Natural killer cell (primary cell): ENCODE results near the gene GRK7. TPM values are rescaled to one million over a fixed set of nuclear protein-coding genes. Genes with fewer than 3 reads are reported as not detected.

Experiments used
- ATAC-seq, 3 donors: fragments of 150-1000 bp in 2 of 3; fragments of 200-7000 bp in 1 of 3; cut with Tn5 transposase; 1 replicate in 1 of 3; 2 replicates in 2 of 3; pipeline ENCODE4 v1.10.0; 2021; ENCODE audit warnings: mild to moderate bottlenecking in 2 of 3, moderate library complexity in 2 of 3
- DNase-seq, 2 donors: peaks; one replicate each; pipeline versions ENCODE4 v3.0.0 to v3.0.0-alpha.2; 2013 to 2021; ENCODE audit warnings: mixed read lengths in 1 of 2
- H3K27ac ChIP-seq: one replicate; pipeline ENCODE4 v1.5.1; 2013; ENCODE audit warnings: mild to moderate bottlenecking, low read length
- H3K27me3 ChIP-seq: one replicate; pipeline ENCODE4 v1.6.1; 2013; ENCODE audit warnings: low read length; ENCODE audit not compliant: control insufficient read depth, insufficient read depth
- H3K36me3 ChIP-seq: one replicate; pipeline ENCODE4 v1.6.1; 2013; ENCODE audit warnings: low read length; ENCODE audit not compliant: control insufficient read depth, insufficient read depth
- H3K4me1 ChIP-seq: one replicate; pipeline ENCODE4 v1.6.1; 2013; ENCODE audit warnings: low read length; ENCODE audit not compliant: control insufficient read depth, insufficient read depth
- H3K4me3 ChIP-seq: one replicate; pipeline ENCODE4 v1.5.1; 2013; ENCODE audit warnings: low read length
- H3K9me3 ChIP-seq: one replicate; pipeline ENCODE4 v1.6.1; 2013; ENCODE audit warnings: low read length; ENCODE audit not compliant: control insufficient read depth, insufficient read depth
- H3K27ac Mint-ChIP-seq, 2 donors: one replicate each; pipeline ENCODE4 v1.8.0; 2022; ENCODE audit warnings: mild to moderate bottlenecking in 2 of 2, mixed read lengths in 2 of 2, moderate library complexity in 1 of 2
- H3K27me3 Mint-ChIP-seq, 2 donors: one replicate each; pipeline ENCODE4 v1.8.0; 2022; ENCODE audit warnings: low read depth in 2 of 2, mixed read lengths in 2 of 2
- H3K36me3 Mint-ChIP-seq: one replicate; pipeline ENCODE4 v1.8.0; 2022; ENCODE audit warnings: mixed read lengths
- H3K4me1 Mint-ChIP-seq, 2 donors: one replicate each; pipeline ENCODE4 v1.8.0; 2022; ENCODE audit warnings: mixed read lengths in 2 of 2
- H3K4me3 Mint-ChIP-seq: one replicate; pipeline ENCODE4 v1.8.0; 2022; ENCODE audit warnings: mild to moderate bottlenecking, moderate library complexity, mixed read lengths
- H3K9me3 Mint-ChIP-seq, 2 donors: one replicate each; pipeline ENCODE4 v1.8.0; 2022; ENCODE audit warnings: mixed read lengths in 2 of 2
- CTCF ChIP-seq: fragments of 200-600 bp; IDR thresholded peaks from one replicate; pipeline ENCODE4 v1.8.0; 2022; ENCODE audit warnings: antibody characterized with exemption
- WGBS: methylation state at CpG from one replicate; pipeline ENCODE4 v1.1.7; 2013; ENCODE audit warnings: missing lambda C conversion rate; ENCODE audit not compliant: insufficient coverage; 5-methylcytosine and 5-hydroxymethylcytosine counted together
- intact Hi-C: fragments of 100-400 bp; cut with micrococcal nuclease; formaldehyde crosslinking; loops from one replicate; pipeline ENCODE4 v1.14.2; 2022
- total RNA-seq, 4 donors: library from RNA; stranded (reverse); fragments of 120-200 nt in 1 of 4; gene quantifications; one replicate each; pipeline versions ENCODE4 v1.2.3 to v1.2.4, GENCODE V29; 2013 to 2022

GRK7 gene
- total RNA-seq, 3 donors from 2014 or later (not counting 1 experiment from before 2014, with no cell fraction given): 0.14 to 0.16 (median 0.15) TPM

- no peak for ATAC-seq
- H3K9me3 Mint-ChIP-seq: peaks cover 0 to 2% of the 10 kb centered on the region in 2 donors
- H3K27me3 Mint-ChIP-seq: peaks cover 9 to 16% of the 10 kb centered on the region in 2 donors
- H3K27ac Mint-ChIP-seq: no peak overlapping the region
- no peak for DNase-seq
- Histone ChIP-seq H3K4me3 (no peak overlapping the region), H3K9me3 (peaks cover 3% of the 10 kb centered on the region), H3K27me3 (no peaks in the 10 kb centered on the region), H3K27ac (no peak overlapping the region), H3K36me3 (no peaks in the 10 kb centered on the region), H3K4me1 (no peaks in the 10 kb centered on the region)
- H3K4me3 Mint-ChIP-seq: no peak overlapping the region
- H3K36me3 Mint-ChIP-seq: peaks cover 11% of the 10 kb centered on the region
- TF ChIP-seq CTCF: no peak
- intact Hi-C loops: no loop called here
- WGBS: 61% methylated on average over 4 of the region's 4 CpGs
- H3K4me1 Mint-ChIP-seq: no peaks in the 10 kb centered on the region
Observed at GRCh38 chr3:141812586-141812985, 49.4 kb downstream of the GRK7 start.

Other genes starting within 250 kb of the GRK7 start
- gene RNF7, start 25.1 kb upstream of the GRK7 start, total RNA-seq: 10 to 100 TPM; 65.0 to 75.0 (median 73.4) TPM
- gene ATP1B3, start 113.2 kb downstream of the GRK7 start, total RNA-seq: 10 to 100 TPM; 46.7 to 81.1 (median 78.2) TPM